Osteocyte (in vitro differentiated cells): ENCODE data around the gene NRIP1. TPM values are rescaled to one million over a fixed set of nuclear protein-coding genes. Genes with fewer than 3 reads are reported as not detected.

ENCODE experiments used
- DNase-seq: peaks from one replicate; pipeline ENCODE4 v3.0.0; 2021; ENCODE audit warnings: mixed read lengths; ENCODE audit not compliant: unreplicated experiment; ENCODE audit errors: extremely low spot score
- H3K27ac Mint-ChIP-seq: one replicate; pipeline ENCODE4 v1.8.0; 2021; ENCODE audit warnings: mild to moderate bottlenecking, mixed read lengths; ENCODE audit not compliant: unreplicated experiment
- H3K27me3 Mint-ChIP-seq: one replicate; pipeline ENCODE4 v1.8.0; 2021; ENCODE audit warnings: mixed read lengths; ENCODE audit not compliant: unreplicated experiment
- H3K36me3 Mint-ChIP-seq: one replicate; pipeline ENCODE4 v1.8.0; 2021; ENCODE audit warnings: mixed read lengths; ENCODE audit not compliant: unreplicated experiment
- H3K4me1 Mint-ChIP-seq: one replicate; pipeline ENCODE4 v1.8.0; 2021; ENCODE audit warnings: mixed read lengths; ENCODE audit not compliant: unreplicated experiment
- H3K4me3 Mint-ChIP-seq: one replicate; pipeline ENCODE4 v1.8.0; 2021; ENCODE audit warnings: mild to moderate bottlenecking, moderate library complexity, mixed read lengths; ENCODE audit not compliant: unreplicated experiment
- H3K9me3 Mint-ChIP-seq: one replicate; pipeline ENCODE4 v1.8.0; 2021; ENCODE audit warnings: mixed read lengths; ENCODE audit not compliant: unreplicated experiment
- CTCF ChIP-seq: fragments of 200-600 bp; sonication (generic); IDR thresholded peaks from 2 replicates; pipeline ENCODE4 v1.5.0; 2021; ENCODE audit warnings: antibody characterized with exemption, mild to moderate bottlenecking, moderate library complexity
- total RNA-seq: library from RNA; stranded (reverse); gene quantifications from 2 replicates; pipeline ENCODE4 v1.2.1, GENCODE V29; 2021

NRIP1 gene
- total RNA-seq, 1 donor from 2014 or later = 17.4 TPM

DNA sequence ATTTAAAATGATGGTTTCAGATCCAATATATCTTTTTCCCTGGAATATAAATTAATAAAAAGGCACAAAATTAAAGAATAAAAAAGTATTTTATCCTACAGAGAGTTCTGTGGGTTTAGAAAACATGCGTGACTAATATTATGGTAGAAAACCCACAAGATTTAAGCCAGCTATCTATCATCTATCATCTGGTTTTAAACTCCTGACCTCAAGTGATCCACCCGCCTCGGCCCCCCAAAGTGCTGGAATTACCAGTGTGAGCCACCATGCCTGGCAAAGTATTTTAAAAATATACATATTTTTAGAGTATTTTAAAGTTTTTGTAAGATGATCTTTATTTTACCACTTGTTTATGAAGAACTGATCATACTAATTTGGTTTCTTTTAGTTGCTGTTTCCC, 79.5 kb downstream of the NRIP1 start:
- no peak for DNase-seq
- Mint-ChIP-seq H3K4me1 (peaks cover 16% of the 10 kb centered on the region), H3K36me3 (peaks cover 15% of the 10 kb centered on the region), H3K27ac (no peak overlapping the region), H3K9me3 (peaks cover 6% of the 10 kb centered on the region), H3K27me3 (no peaks in the 10 kb centered on the region), H3K4me3 (no peak overlapping the region)
- TF ChIP-seq CTCF = no peak

- no peak for TF ChIP-seq CTCF
- no peak for DNase-seq
- Mint-ChIP-seq H3K9me3 (peaks cover 6% of the 10 kb centered on the region), H3K4me3 (no peak overlapping the region), H3K36me3 (peaks cover 11% of the 10 kb centered on the region), H3K27ac (no peak overlapping the region), H3K27me3 (no peaks in the 10 kb centered on the region), H3K4me1 (peaks cover 7% of the 10 kb centered on the region)
Observed at GRCh38 chr21:14982336-14982735, 82.5 kb downstream of the NRIP1 start.

GRCh38 chr21:14981246-14981645, 83.6 kb downstream of the NRIP1 start:
- peaks cover 11% of the 10 kb centered on the region for H3K36me3 Mint-ChIP-seq
- no peak for TF ChIP-seq CTCF
- no peak overlapping the region for H3K4me3 Mint-ChIP-seq
- H3K27ac Mint-ChIP-seq = no peak overlapping the region
- H3K4me1 Mint-ChIP-seq = peaks cover 9% of the 10 kb centered on the region
- peaks cover 6% of the 10 kb centered on the region for H3K9me3 Mint-ChIP-seq
- DNase-seq = no peak
- no peaks in the 10 kb centered on the region for H3K27me3 Mint-ChIP-seq

DNA sequence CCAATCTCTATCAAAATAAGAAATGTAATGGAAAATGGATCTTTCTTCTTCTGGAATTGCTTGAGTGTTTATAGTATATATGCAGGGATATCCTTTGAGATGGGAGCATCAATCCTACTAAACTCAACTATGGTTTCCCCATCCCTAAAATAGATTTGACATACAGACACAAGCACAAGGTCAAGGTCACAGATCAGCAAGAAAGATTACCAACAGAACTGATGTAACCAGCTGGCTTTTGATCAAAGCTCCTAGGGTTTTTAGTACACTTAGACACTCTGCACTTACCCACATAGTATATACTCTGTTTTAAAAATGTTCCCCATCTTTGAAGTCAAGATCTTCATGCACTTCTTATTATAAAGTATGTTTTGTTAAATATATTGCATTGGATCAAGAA, 85.5 kb downstream of the NRIP1 start:
- Mint-ChIP-seq H3K4me1 (peaks cover 10% of the 10 kb centered on the region), H3K27me3 (no peaks in the 10 kb centered on the region), H3K9me3 (peaks cover 6% of the 10 kb centered on the region), H3K27ac (no peak overlapping the region), H3K36me3 (peaks cover 11% of the 10 kb centered on the region), H3K4me3 (no peak overlapping the region)
- no peak for TF ChIP-seq CTCF
- no peak for DNase-seq

DNA sequence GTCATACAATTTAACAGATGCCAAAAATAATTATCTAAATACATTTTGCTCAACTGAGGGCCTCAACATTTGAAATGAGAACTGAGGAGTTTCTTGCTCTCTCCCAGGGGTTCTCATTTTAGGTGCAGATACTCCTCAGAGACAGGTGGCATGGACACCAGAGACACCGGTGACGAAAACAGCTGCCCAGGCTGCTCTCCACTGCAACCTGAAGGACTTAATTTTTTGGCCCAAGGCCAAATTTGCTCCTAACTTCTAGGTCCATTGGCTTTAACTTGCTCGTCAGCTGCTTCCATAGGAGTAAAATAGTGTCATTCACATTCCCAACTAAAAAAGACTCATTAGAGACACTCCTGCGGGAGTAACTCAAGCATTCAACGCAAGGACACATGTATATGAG, 87.0 kb downstream of the NRIP1 start:
- DNase-seq = no peak
- H3K4me3 Mint-ChIP-seq = no peak overlapping the region

More for the DNA sequence above, 87.0 kb downstream of the NRIP1 start:
- Mint-ChIP-seq H3K4me1 (peaks cover 13% of the 10 kb centered on the region), H3K27ac (no peak overlapping the region), H3K36me3 (peaks cover 4% of the 10 kb centered on the region), H3K27me3 (no peaks in the 10 kb centered on the region), H3K9me3 (no peaks in the 10 kb centered on the region)
- no peak for TF ChIP-seq CTCF
